ENCODE data around the gene GJB1.
"Not testable (repeated sequence)": the region's sequence is repeated elsewhere in the genome, so short reads cannot be mapped to it uniquely, and the experiment has no call there.

Gene GJB1

GRCh38 chrX:71254092-71254963, 31.3 kb downstream of the GJB1 start, which contains the start of gene ZMYM3:
ZMYM3 (minus strand) TSS chrX:71254140; CDS start chrX:71253255, 885 bp downstream.
- peak; percentile 46 to 55 for DNase-seq (ENCODE audit: low read depth in 1 of 2, low spot score in 1 of 2)

GRCh38 chrX:71256051-71256450, 33.0 kb downstream of the GJB1 start:
- no peak for DNase-seq (ENCODE audit: low read depth in 1 of 2, low spot score in 1 of 2)

- DNase-seq (ENCODE audit: low read depth in 1 of 2, low spot score in 1 of 2): no peak
These were observed 33.8 kb downstream of the GJB1 start for GRCh38 chrX:71256856-71257255.

GRCh38 chrX:71268624-71269023, 45.6 kb downstream of the GJB1 start:
- DNase-seq (ENCODE audit: low read depth in 1 of 2, low spot score in 1 of 2): not testable (repeated sequence)

GRCh38 chrX:71269801-71270395, 46.9 kb downstream of the GJB1 start:
- DNase-seq (ENCODE audit: low read depth in 1 of 2, low spot score in 1 of 2): no peak

GRCh38 chrX:71272313-71272712, 49.3 kb downstream of the GJB1 start:
- not testable (repeated sequence) for DNase-seq (ENCODE audit: low read depth in 1 of 2, low spot score in 1 of 2)

Data from activated CD4-positive, alpha-beta T cell treated with anti-CD3 and anti-CD28 coated beads, Interleukin-2, amount 50 U/mL, for 24 hours (primary cell).